K562 (cell line): Measurements from ENCODE around the gene GTF2IRD2. TPM values are rescaled to one million over a fixed set of nuclear protein-coding genes. Genes with fewer than 3 reads are reported as not detected.
"Not testable (repeated sequence)": the region's sequence is repeated elsewhere in the genome, so short reads cannot be mapped to it uniquely, and the experiment has no call there.

Experiments used
- ATF1 ChIP-seq, 2 experiments: fragments of 450-650 bp in 1 of 2; IDR thresholded peaks; 2 replicates each; pipeline ENCODE4 v1.6.1; 2016; ENCODE audit warnings: missing compliant biosample characterization in 1 of 2, missing genetic modification characterization in 1 of 2
- CBX3 ChIP-seq, 2 experiments: IDR thresholded peaks; 1 replicate in 1 of 2; 2 replicates in 1 of 2; pipeline ENCODE4 v1.6.1; 2012; ENCODE audit warnings: inconsistent platforms in 2 of 2, low read length in 2 of 2, borderline replicate concordance in 1 of 2, control low read depth in 1 of 2
- FOS ChIP-seq: IDR thresholded peaks from 3 replicates; pipeline ENCODE4 v1.6.1; 2011; ENCODE audit not compliant: insufficient read length; ENCODE audit errors: extremely low read depth
- MAZ ChIP-seq, 2 experiments: fragments of 450-650 bp in 1 of 2; sonication (generic) in 1 of 2; formaldehyde crosslinking; IDR thresholded peaks in 1 of 2; conservative IDR thresholded peaks in 1 of 2; 2 replicates each; pipeline versions ENCODE4 v1.4.0 to v1.5.0; 2020; ENCODE audit warnings: mild to moderate bottlenecking in 1 of 2, missing genetic modification reagents in 1 of 2
- MYBL2 ChIP-seq, 2 experiments: fragments of 450-650 bp in 1 of 2; sonication (generic) in 1 of 2; formaldehyde crosslinking in 1 of 2; IDR thresholded peaks; 2 replicates each; pipeline versions ENCODE4 v1.6.1 to v1.8.1; 2017 to 2022; ENCODE audit warnings: borderline replicate concordance in 1 of 2, inconsistent platforms in 1 of 2, low read depth in 1 of 2, mild to moderate bottlenecking in 1 of 2, missing genetic modification reagents in 1 of 2, moderate library complexity in 1 of 2
- NFYB ChIP-seq: IDR thresholded peaks from 2 replicates; pipeline ENCODE4 v1.6.1; 2011; ENCODE audit warnings: mild to moderate bottlenecking, moderate library complexity; ENCODE audit not compliant: insufficient read length; ENCODE audit errors: extremely low read depth
- PHF8 ChIP-seq: fragments of 200-600 bp; sonication (generic); IDR thresholded peaks from 2 replicates; pipeline ENCODE4 v1.6.1; 2012; ENCODE audit warnings: mixed run types, mild to moderate bottlenecking, inconsistent platforms, low read length, moderate library complexity, borderline replicate concordance
- POLR2B ChIP-seq: fragments of 450-650 bp; IDR thresholded peaks from 2 replicates; pipeline ENCODE4 v1.6.1; 2018; ENCODE audit warnings: low read depth; ENCODE audit not compliant: partially characterized antibody
- YY1 ChIP-seq, 3 experiments: IDR thresholded peaks; 2 replicates each; pipeline ENCODE4 v1.6.1; 2011; ENCODE audit warnings: low read length in 2 of 3, mild to moderate bottlenecking in 2 of 3, moderate library complexity in 2 of 3, borderline replicate concordance in 1 of 3, control low read depth in 1 of 3, low read depth in 1 of 3; ENCODE audit not compliant: insufficient read depth in 3 of 3, insufficient replicate concordance in 2 of 3, control insufficient read depth in 1 of 3, insufficient read length in 1 of 3; ENCODE audit errors: extremely low read depth in 1 of 3
- ZBTB17 ChIP-seq: fragments of 450-650 bp; formaldehyde crosslinking; IDR thresholded peaks from 2 replicates; pipeline ENCODE4 v1.4.0; 2020; ENCODE audit warnings: mild to moderate bottlenecking
- ZBTB7A ChIP-seq: IDR thresholded peaks from 2 replicates; pipeline ENCODE4 v1.6.1; 2011; ENCODE audit warnings: low read depth, mild to moderate bottlenecking, low read length, moderate library complexity, borderline replicate concordance; ENCODE audit not compliant: control insufficient read depth
- polyA plus RNA-seq, 8 experiments: library from polyadenylated mRNA; depleted of rRNA in 4 of 8; stranded (reverse) in 5 of 8; unstranded in 3 of 8; fragments of >200 nt; fragmentation: Nextera tagmentation in 2 of 8; fragmentation: Illumina TruSeq in 1 of 8; extraction: Ambion mirVana in 2 of 8; extraction: Trizol in 1 of 8; gene quantifications; 2 replicates each; pipeline versions ENCODE4 v1.2.1 to v1.2.3, GENCODE V29; 2011 to 2014; ENCODE audit warnings: inconsistent platforms in 1 of 8, missing spikeins in 1 of 8
- total RNA-seq, 7 experiments: library from RNA; depleted of rRNA in 6 of 7; stranded (reverse); fragments of >200 nt in 6 of 7; fragmentation: Illumina TruSeq in 2 of 7; extraction: Trizol in 2 of 7; gene quantifications; 2 replicates each; pipeline versions ENCODE4 v1.2.1 to v1.2.3, GENCODE V29; 2011 to 2021; ENCODE audit warnings: low replicate concordance in 1 of 7
- TF ChIP-seq, protein P1 (sequence below): fragments of 450-650 bp; IDR thresholded peaks from 2 replicates; pipeline ENCODE4 v1.6.1; 2016
- TF ChIP-seq, protein P2 (sequence below), 2 experiments: fragments of 450-650 bp; conservative IDR thresholded peaks; 2 replicates each; pipeline ENCODE4 v1.6.1; 2017; ENCODE audit warnings: mild to moderate bottlenecking in 2 of 2, moderate library complexity in 2 of 2
- TF ChIP-seq, protein P3 (sequence below): sonication (generic); formaldehyde crosslinking; IDR thresholded peaks from 2 replicates; pipeline ENCODE4 v1.9.0; 2022; ENCODE audit warnings: mild to moderate bottlenecking, missing genetic modification reagents

Gene GTF2IRD2
- total and polyA plus RNA-seq, 9 of the 15 experiments (the other 6 are each of a cell fraction or from before 2014, with no cell fraction given), result 1.9 to 9.7 (median 5.8) TPM

DNA sequence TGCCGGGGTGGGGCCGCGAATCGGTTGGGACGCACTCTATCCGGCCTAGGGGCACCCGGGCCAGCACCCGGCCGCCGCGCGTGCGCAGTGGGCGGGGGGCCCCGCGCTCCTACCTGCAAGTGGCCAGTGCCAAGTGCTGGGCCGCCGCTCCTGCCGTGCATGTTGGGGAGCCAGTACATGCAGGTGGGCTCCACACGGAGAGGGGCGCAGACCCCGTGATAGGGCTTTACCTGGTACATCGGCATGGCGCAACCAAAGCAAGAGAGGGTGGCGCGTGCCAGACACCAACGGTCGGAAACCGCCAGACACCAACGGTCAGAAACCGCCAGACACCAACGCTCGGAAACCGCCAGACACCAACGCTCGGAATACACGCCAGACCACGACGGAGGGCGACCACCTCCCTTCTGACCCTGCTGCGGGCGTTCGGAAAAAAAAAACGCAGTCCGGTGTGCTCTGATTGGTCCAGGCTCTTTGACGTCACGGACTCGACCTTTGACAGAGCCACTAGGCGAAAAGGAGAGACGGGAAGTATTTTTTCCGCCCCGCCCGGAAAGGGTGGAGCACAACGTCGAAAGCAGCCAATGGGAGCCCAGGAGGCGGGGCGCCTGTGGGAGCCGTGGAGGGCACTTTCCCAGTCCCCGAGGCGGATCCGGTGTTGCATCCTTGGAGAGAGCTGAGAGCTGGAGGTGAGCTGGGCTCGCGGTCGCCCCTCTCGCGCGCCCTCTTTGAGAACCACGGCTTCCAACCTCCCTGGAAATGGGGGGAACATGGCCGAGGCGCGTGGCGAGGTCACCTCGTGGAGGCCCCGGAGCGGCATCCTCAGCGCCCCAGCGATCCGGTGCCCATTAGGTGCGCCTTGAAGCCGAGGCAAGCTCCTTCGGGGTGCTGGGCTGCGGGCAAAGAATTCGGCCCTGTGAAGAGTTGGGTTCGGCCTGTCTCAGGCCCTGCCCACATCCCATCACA lies 39.0 kb upstream of the GTF2IRD2 start (continued):
- TF ChIP-seq YY1 (IDR thresholded peaks at IDR 0.05; ENCODE audit: borderline replicate concordance in 1 of 3, control insufficient read depth in 1 of 3, extremely low read depth in 1 of 3, insufficient read depth in 3 of 3, insufficient read length in 1 of 3, insufficient replicate concordance in 2 of 3, low read depth in 1 of 3, low read length in 2 of 3), result peak in 1 of 3 experiments; percentile 41
- 0 out of 3 replicates have a peak, but pooled peaks of 1 of the 2 experiments have one; percentile 23 for TF ChIP-seq CBX3 (IDR thresholded peaks at IDR 0.05; ENCODE audit: borderline replicate concordance in 1 of 2, low read length in 2 of 2)
- TF ChIP-seq POLR2B, result peak; percentile 90
- TF ChIP-seq, protein P1, sequence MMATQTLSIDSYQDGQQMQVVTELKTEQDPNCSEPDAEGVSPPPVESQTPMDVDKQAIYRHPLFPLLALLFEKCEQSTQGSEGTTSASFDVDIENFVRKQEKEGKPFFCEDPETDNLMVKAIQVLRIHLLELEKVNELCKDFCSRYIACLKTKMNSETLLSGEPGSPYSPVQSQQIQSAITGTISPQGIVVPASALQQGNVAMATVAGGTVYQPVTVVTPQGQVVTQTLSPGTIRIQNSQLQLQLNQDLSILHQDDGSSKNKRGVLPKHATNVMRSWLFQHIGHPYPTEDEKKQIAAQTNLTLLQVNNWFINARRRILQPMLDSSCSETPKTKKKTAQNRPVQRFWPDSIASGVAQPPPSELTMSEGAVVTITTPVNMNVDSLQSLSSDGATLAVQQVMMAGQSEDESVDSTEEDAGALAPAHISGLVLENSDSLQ, result peak; percentile 47
- peak; percentile 41; the same call in 1 of the 2 replicates for TF ChIP-seq PHF8
- peak; percentile 82 for TF ChIP-seq MYBL2 (IDR thresholded peaks at IDR 0.05; ENCODE audit: low read depth)
- not testable (repeated sequence) for TF ChIP-seq MYBL2 (CRISPR knock-in tag; IDR thresholded peaks at IDR 0.05; ENCODE audit: borderline replicate concordance); ATF1 (CRISPR knock-in tag; IDR thresholded peaks at IDR 0.05)
- TF ChIP-seq, protein P2, sequence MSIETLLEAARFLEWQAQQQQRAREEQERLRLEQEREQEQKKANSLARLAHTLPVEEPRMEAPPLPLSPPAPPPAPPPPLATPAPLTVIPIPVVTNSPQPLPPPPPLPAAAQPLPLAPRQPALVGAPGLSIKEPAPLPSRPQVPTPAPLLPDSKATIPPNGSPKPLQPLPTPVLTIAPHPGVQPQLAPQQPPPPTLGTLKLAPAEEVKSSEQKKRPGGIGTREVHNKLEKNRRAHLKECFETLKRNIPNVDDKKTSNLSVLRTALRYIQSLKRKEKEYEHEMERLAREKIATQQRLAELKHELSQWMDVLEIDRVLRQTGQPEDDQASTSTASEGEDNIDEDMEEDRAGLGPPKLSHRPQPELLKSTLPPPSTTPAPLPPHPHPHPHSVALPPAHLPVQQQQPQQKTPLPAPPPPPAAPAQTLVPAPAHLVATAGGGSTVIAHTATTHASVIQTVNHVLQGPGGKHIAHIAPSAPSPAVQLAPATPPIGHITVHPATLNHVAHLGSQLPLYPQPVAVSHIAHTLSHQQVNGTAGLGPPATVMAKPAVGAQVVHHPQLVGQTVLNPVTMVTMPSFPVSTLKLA (conservative IDR thresholded peaks at IDR 0.05), result peak; percentile 45 to 79; a peak in 3 of 4 replicates
- TF ChIP-seq FOS, result peak; percentile 12
- TF ChIP-seq NFYB, result peak; percentile 48
- peak; percentile 92 for TF ChIP-seq ATF1 (tag; IDR thresholded peaks at IDR 0.05)
- TF ChIP-seq ZBTB17, result 0 out of 2 replicates have a peak, but pooled peaks have one; percentile 18
- peak; percentile 77; the same call in 1 of the 2 replicates for TF ChIP-seq ZBTB7A
- TF ChIP-seq, protein P3, sequence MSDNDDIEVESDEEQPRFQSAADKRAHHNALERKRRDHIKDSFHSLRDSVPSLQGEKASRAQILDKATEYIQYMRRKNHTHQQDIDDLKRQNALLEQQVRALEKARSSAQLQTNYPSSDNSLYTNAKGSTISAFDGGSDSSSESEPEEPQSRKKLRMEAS (CRISPR knock-in tag), result peak; percentile 79
- peak in 1 of 2 experiments; percentile 20; a peak in 1 of 4 replicates for TF ChIP-seq MAZ (CRISPR knock-in tag; conservative IDR thresholded peaks at IDR 0.05 in 1 of 2, IDR thresholded peaks at IDR 0.05 in 1 of 2)
